SU-DHL-6 (cell line): ENCODE data around the gene SPAG4.

Source experiments
- CTCF ChIP-seq: fragments of 200-600 bp; sonication (generic); IDR thresholded peaks from one replicate; pipeline ENCODE4 v1.5.1; 2017; ENCODE audit warnings: antibody characterized with exemption, mild to moderate bottlenecking, low read length, moderate library complexity; ENCODE audit not compliant: insufficient read depth, poor library complexity, severe bottlenecking
- EZH2phosphoT487 ChIP-seq: fragments of 200-600 bp; sonication (generic), shearing (Covaris generic); conservative IDR thresholded peaks from 2 replicates; pipeline ENCODE4 v1.6.1; 2018; ENCODE audit warnings: mild to moderate bottlenecking, antibody characterized with exemption, low read length, moderate library complexity, mixed read lengths

- TF ChIP-seq CTCF = no peak
- no peak for TF ChIP-seq EZH2phosphoT487
Measured at GRCh38 chr20:35598476-35598875, 17.2 kb upstream of the SPAG4 start.
